T-helper 1 cell (primary cell): ENCODE measurements around the gene WFDC8.

Experiments
- DNase-seq, 5 donors: peaks; one replicate each; pipeline ENCODE4 v3.0.0-alpha.2; 2012 to 2020

The WFDC8 gene

DNA sequence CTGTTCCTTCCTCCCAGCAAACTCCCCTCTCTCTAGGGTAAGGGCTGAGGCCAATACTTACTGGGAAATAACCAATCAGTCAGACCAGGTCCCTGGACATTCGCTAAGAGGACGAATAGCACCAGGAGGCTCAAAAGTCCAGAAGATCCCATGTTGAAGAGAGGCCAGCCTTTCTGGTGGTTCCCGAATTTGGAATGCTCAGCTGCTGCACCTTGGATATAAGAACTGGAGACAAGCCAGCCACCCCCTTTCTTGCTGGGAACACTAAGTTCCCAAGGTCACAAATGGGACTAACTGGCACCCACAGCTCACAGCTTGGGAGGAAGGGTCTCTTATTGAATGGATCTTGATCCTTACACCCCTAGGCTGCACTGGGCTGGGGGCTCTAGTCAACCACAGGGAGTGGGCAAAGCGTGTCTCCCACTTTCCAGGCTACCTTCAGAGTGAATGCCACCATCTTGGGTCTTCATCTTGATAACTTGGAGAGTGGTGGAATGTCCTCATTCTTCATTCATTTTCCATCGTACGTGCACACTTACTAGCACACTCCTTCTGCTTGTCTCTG lies 31.8 kb downstream of the WFDC8 start, which contains the start of gene EPPIN:
Gene EPPIN, minus strand, starts transcription at position 196 of the 565 bp plus-strand sequence. Its CDS starts 44 bp downstream, at position 152.
- DNase-seq = no peak

DNA sequence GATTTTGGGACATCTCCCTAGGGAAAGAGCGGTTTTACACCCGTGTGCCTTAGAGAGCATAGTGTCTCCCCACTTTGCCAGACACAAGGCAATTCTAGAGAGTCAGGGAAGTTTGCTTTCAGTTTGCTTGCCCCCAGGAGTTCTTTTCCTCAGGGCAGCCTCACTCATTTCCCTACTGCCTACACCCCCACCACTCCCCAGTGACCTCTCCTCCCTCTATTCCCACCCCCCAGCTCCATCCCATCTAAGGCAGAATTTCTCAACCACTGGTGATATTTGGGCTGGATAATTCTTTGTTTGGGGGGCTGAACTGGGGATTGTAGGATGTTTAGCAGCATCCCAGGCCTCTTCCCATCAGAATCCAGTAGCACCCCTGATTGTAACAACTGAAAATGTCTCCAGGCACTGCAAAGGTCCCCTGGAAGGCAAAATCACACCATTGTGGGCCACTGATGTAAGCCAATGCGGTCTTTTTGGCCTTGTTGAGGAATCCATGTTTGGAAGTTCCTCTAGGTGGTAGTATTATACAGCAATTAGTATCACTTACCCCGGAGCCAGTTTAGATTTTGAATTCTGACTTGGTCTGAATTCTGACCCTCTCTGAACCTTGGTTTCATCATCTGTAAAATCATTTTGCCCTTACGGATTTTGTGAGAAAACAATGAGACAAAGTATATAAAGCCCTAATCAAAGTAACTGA lies 33.2 kb downstream of the WFDC8 start:
- DNase-seq = no peak

DNA sequence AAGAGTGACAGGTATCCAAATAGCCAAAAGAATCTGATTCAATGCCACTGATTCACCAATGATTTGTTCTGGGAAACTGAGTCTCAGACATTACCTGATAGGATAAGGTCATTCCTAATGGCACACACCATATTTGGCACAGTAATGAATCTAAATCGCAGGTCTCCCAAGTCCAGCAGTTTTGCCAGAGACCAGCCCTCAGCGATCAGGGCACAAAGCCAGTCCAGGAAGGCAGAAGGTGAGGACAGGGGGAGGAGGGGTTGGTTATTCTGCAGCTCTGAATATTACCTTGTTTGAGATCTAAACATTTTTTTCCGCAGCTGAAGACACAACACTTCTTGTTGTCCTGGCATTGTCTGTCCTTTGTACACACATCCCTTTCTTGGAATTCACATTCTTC lies 33.7 kb downstream of the WFDC8 start:
- no peak for DNase-seq

DNA sequence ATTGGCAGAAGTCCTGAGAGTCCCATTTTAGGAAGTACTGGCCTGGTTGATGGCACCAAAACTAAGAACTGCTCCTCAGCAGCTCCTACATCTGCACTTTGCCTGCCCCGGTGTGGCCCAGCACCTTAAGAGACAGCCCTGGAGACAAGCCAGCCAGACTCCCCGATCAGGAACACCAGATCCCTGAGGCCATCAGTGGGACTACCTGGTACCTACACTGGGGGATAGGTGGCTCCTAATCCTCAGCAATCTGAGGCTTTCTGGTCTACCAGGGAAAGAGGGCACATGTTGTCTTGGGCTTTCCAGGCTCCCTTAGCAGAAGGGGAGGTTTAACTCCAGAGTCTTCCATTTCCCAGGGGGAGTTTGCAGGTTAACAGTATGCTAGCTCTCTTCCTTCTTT lies 39.7 kb downstream of the WFDC8 start, which contains the start of gene WFDC6:
Gene WFDC6, minus strand, starts transcription at position 101 of the 400 bp plus-strand sequence. Its CDS starts 75 bp downstream, at position 26.
- no peak for DNase-seq

DNA sequence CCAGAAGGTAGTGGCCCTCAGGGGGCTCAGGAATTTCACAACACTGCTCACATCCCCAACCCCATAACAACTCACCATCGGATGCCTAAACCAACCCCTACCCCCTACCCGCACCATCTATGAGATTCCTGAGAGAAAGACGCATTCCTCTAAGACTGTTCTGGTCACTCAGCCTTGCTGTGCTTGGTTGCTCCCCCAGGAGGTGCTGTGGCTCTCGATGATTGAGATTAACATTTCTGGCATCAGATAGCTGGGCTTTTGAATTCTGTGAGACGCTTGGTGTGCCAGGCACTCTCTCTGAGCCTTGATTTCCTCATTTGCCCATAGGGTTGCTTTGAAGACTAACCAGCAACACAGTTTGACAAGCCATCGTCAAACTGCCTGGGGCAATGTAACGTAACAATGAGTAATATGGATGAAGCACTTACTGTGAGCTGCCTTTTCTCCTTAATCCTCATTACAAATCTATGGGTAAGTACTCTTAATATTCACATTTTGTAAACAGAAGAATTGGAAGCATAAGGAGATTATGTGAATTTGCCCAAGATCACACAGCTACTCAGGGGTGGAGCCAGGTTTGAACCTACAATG lies 40.8 kb downstream of the WFDC8 start:
- DNase-seq = no peak

DNA sequence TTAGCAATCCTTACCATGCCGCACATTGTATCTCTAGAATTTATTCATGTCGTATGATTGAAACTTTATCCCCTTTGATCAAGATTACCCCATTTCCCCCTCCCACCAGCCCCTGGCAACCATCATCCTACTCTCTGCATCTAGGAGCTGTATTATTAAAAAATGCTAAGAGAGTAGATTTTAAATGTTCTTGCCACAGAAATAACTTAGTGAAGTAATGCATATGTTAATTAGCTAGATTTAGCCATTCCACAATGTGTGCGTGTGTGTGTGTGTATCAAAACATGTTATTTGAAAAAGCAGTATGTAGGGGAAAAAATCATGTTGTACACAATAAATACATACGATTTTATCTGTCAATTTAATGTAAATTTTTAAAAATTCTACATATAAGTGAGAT lies 51.8 kb downstream of the WFDC8 start:
- no peak for DNase-seq

DNA sequence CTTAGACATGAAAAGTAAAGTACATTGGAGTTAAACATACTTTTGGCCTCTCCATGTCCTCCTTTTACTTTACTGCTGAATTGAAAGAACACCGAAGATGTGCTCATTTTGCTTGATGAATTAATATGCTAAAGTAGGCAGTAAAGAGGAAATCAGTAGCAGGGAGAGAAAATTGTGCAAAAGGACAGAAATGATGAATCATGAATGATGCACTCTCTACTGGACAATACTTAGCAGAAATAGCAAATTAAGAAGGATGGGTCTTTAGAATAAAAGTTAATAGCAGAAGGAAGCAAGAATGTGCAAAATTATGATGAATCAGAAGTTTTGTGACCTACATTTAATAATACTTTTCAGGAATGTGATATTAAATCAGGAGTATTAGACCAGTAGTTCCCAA lies 55.3 kb downstream of the WFDC8 start:
- DNase-seq = no peak

DNA sequence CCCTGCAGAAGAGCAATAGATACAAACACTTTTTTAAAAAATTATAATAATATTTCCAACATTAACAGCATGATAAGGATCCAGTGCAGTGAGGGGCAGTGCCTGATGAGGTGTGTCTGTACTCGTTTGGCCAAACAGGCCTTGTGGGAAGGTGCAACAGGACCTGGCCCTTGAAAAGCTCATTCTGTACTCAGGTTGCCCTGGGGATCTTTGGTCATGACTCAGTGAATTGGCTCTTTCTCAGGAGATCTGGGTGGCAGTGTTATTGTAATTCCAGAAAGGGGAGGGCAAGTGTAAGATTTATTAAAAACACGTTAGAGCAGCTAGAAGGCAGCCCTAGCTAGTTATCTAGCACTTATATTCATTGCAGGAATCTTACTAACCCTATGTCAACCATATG lies 60.8 kb downstream of the WFDC8 start:
- no peak for DNase-seq

DNA sequence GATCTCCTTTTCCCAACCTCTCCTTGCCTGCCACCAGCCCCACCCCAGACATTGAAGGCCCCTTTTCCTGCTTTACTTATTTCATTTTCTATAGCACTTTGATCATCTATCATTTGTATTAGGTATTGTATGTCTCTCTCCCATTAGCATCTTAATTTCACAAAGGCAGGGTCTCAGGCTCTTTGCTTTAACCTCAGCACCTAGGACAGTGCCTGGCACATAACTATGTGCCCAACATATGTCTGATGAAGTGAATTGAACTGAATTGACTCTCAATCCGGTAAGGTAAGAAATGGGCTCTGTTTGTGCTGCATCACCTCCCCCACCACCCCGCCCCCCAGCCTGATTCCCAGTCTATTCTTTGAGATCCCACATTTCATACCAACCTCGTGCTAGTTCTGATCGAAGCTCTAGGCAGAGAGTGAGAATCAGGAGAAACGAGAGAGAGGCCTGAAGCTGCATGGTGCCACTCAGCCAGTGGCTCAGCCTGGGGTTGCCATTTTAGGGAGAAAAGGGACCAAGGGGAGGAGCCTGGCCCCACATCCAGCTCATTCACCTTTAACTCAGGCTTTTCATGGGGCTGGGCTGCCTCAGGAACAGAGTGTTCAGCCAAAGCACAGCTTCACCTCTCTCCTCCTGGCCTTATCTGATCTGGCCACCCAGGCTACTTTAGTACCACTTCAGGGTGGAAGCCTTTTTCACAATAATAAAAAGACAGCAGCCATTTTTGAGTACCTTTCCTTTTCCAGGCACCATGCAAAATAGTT lies 63.8 kb downstream of the WFDC8 start, which contains the start of gene SPINT3:
Gene SPINT3, minus strand, starts transcription at position 476 of the 767 bp plus-strand sequence. Its CDS starts 14 bp downstream, at position 462.
- DNase-seq = no peak

DNA sequence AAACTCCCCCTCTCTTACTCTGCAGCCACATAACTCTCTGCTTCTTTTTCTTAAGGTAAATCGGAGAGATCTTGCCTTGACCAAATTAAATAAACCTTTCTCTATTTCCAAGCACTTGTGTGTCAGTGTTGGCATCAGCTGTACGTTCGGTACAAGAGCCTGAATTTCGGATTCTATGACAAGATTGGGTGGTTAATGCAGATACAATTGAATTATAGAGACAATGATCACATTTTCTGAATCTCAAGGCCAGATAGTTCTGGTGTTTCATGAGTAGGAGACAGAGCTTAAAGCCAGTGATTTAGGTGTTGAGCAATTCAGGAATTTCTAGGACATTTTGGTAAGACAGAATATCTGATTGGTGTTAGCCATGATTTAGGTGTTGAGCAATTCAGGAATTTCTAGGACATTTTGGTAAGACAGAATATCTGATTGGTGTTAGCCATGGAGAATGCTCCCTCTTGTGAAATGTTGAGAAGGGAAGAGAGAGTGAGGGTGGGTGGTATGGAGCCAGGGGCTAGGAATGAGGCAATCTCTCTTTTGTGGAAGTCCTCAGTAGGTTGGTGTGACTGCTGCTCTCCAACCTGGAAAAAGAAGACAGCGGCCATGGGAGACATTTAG lies 68.7 kb downstream of the WFDC8 start:
- DNase-seq = no peak

DNA sequence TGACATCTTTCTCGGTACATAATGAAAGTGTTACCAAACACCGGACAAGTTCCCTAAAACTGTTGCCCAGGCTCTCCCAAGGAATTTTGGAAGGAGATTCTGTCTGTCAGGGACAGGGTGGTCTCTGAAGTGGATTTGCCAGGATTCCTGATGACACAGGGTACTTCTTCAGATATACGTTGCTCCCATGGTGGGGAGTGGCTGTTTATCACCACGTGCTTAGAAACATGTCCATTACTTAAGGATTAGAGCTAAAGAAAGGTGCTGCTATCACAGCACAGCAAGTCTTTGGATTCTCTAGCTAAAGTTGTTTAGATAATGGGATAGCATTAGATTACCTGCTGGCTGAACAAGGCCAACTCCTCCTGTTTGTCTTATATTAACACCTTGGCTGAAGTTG lies 70.0 kb downstream of the WFDC8 start:
- DNase-seq = no peak

DNA sequence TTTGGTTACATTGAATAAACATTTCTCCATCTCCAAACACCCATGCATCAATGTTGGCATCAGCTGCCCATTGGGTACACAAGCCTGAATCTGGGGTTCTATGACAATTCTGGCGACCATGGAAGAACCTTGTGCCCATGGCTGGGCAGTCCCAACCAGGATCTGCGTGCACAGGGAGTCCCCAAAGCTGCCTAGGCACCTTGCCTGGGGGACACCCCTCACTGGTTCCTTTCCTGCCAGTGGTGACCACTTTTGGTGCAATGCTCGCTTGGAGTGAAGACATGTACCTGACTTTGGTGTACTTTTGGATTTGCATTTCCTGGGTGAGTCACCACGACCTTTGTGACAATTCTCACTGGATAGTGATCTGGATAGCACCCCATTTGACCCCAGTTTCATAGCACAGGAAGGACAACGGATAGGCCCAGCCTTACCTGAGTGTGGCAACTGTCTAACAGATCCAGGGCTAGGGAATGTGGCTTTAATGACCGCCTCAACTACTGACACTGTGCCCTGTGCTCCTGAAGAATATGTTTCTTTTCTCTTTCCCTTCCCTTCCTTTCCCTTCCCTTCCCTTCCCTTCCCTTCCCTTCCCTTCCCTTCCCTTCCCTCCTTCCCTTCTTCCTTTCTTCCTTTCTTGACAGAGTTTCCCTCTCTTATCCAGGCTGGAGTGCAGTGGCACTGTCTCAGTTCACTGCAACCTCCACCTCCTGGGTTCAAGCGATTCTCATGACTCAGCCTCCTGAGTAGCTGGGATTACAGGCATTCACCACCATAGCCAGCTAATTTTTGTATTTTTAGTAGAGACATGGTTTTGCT lies 70.8 kb downstream of the WFDC8 start:
- no peak for DNase-seq

DNA sequence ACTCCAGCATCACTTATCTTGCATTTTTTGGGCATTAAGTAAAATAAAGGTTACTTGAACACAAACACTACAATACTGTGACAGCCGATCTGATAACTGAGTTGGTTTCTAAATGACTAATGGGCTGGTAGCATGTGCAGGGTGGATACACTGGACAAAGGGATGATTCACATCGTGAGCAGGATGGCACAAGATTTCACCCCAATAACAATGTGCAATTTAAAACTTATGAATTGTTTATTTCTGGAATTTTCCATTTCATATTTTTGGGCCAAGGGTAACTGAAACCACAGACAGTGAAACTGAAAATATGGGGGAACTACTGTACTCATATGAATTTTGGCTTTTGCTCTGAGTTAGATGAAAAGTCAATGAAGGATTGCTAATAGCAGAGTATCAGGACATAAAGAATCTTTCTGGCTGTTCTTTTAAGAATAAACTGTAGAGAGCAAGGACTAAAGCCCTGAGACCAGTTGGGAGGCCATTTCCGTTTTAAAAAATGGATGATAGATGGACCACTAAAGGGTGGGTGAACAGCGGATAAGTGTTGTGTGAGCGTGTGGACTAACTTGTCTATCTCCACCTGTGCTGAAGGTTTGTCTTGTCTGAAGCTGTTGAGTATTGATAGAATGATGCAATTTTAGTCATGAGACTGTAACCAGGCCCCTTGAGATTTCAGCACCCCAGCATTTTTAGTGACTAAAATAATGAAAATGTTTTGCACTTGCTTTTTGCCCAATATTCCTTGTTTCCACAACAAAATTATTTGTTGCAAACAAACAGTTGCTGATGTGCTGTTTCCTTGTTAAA lies 71.9 kb downstream of the WFDC8 start:
- peak in 1 of 5 donors; percentile 56 for DNase-seq

DNA sequence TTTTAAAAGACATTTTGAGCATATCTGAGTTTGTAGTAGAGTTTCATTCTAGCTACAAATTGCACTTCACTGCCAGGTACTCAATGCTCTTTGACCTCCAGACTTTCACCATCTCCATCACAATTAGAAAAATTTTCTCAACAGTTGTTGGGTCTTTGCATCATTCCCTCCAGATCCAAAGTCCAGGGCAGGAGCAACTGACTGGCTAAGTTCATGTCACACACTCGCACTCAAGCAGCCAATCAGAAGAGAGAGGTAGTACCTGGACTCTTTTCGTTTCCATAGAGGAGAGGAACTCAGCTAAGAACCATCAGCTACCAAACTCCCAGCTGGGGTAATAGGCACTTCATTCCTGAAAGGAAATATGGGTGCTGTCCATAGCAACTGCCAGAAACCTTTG lies 72.7 kb downstream of the WFDC8 start:
- no peak for DNase-seq

DNA sequence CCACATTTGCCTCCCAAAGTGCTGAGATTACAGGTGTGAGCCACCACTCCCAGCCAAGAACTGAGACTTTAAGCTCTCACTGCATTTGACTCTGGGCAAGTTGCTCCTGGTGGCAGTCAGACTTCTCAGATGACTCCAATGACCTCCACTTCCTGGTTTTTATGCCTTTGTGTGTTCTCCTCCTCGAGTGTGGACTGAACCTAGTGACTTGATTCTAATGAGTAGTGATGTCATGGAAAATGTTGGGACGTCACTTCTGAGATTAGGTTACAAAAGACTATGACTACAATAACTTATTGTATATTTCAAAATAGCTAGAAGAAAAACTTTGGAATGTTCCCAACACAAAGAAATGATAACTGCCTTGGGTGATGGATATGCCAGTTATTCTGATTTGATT lies 75.7 kb downstream of the WFDC8 start:
- no peak for DNase-seq

DNA sequence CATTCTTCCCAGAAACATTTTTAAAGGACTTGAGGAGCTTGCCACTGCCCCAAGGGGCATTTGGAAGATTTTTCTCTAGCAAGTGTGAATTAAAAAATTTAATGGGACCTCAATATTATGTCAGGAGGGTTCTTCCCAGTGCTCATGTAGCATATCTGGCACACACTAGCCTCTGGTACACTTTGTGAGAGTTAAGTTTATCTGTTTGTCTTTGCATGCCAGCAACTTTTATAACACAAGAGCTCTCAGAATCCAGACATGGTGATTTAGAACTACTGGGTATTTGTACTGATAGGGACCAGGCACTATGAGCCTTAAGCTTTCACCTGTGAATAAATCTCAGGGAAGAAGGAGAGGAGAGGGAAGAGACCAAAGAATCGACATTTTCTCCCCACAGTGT lies 76.5 kb downstream of the WFDC8 start:
- no peak for DNase-seq
